ENCODE measurements around the gene TMEM30A. TPM values are rescaled to one million over a fixed set of nuclear protein-coding genes. Genes with fewer than 3 reads are reported as not detected.

Gene TMEM30A
- 74.4 and 77.2 TPM in 2 replicates for total RNA-seq
- long read RNA-seq, full-length matches to known transcripts, result 56 of 88 reads
- long read RNA-seq, partial matches to known transcripts, result 11 of 88 reads
- long read RNA-seq, other reads (novel, unspliced or antisense), result 21 of 88 reads

DNA sequence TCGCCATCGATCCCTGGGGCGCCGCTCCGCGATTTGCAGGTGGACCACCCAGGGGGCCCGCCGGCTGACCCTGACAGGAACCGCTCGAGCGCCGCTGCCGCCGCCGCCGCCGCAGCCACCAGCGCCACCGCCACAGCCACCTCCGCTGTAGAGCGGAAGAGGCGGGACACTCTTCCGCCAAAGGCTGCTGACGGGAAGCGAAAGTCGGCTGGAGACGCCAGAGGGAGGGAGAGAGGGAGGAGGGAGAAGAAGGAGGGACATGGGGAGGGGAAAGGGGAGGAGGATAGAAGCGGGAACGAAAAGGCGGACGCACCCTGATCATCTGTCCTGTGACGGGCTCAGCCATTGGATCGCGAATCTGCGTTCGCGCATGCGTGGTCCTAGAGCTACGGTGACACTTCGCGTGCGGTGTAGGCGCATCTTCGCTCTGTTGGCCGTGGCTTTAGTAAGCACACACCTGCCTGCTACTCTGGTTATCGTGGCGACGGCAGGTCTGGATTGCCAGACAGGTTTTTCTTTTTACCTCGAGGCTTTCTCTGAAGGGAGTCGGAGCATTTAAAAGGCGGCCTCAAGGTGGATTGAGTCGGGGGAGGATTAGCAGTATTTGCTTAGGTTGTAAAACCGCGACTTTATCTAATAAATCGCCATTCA is at the start of gene TMEM30A:
Gene TMEM30A, minus strand, starts transcription at position 161 of the 651 bp plus-strand sequence. Its CDS starts 154 bp downstream, at position 7.
- Mint-ChIP-seq H3K27me3 (no peaks in the 10 kb centered on the region), H3K4me3 (ENCODE audit: low read depth) (no peak within 1 kb of the TSS), H3K9me3 (ENCODE audit: low read depth) (no peaks in the 10 kb centered on the region), H3K36me3 (ENCODE audit: insufficient read depth) (no peaks in the 10 kb centered on the region), H3K27ac (no peak within 1 kb of the TSS), H3K4me1 (ENCODE audit: low read depth) (peaks cover 31% of the 10 kb centered on the region)
- TF ChIP-seq, protein P1, sequence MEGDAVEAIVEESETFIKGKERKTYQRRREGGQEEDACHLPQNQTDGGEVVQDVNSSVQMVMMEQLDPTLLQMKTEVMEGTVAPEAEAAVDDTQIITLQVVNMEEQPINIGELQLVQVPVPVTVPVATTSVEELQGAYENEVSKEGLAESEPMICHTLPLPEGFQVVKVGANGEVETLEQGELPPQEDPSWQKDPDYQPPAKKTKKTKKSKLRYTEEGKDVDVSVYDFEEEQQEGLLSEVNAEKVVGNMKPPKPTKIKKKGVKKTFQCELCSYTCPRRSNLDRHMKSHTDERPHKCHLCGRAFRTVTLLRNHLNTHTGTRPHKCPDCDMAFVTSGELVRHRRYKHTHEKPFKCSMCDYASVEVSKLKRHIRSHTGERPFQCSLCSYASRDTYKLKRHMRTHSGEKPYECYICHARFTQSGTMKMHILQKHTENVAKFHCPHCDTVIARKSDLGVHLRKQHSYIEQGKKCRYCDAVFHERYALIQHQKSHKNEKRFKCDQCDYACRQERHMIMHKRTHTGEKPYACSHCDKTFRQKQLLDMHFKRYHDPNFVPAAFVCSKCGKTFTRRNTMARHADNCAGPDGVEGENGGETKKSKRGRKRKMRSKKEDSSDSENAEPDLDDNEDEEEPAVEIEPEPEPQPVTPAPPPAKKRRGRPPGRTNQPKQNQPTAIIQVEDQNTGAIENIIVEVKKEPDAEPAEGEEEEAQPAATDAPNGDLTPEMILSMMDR (IDR thresholded peaks at IDR 0.05; ENCODE audit: unreplicated experiment), result no peak
- DNase-seq (ENCODE audit: low spot score, unreplicated experiment), result peak; percentile 88

DNA sequence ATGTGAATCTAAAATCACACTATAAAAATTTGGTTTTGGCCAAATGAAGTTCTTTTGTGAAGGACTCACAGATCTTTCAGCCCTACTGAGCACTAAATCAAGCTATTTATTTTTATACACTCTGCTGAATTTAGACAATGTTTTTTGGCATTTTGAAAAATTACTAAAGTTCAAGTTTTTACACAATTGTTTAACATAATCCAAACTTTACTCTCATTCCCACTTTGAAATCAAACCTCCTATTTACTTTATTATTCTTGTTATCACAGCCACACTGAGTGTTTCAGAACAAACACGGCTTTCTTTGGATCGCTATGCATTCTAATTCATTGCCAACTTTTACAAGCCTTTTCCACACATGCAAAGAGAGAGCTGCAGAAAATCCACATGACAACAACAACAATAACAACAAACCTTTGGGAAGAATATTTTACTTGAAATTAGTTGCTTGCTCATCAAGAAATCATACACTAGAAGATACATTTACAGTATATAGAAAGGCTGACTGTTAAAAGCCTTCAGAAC is 49.1 kb upstream of the TMEM30A start:
- Mint-ChIP-seq H3K27ac (no peak overlapping the region), H3K27me3 (no peaks in the 10 kb centered on the region), H3K4me3 (ENCODE audit: low read depth) (no peak overlapping the region), H3K36me3 (ENCODE audit: insufficient read depth) (no peaks in the 10 kb centered on the region), H3K4me1 (ENCODE audit: low read depth) (peaks cover 13% of the 10 kb centered on the region), H3K9me3 (ENCODE audit: low read depth) (no peaks in the 10 kb centered on the region)
- TF ChIP-seq, protein P1 (IDR thresholded peaks at IDR 0.05; ENCODE audit: unreplicated experiment), result no peak
- no peak for DNase-seq (ENCODE audit: low spot score, unreplicated experiment)

DNA sequence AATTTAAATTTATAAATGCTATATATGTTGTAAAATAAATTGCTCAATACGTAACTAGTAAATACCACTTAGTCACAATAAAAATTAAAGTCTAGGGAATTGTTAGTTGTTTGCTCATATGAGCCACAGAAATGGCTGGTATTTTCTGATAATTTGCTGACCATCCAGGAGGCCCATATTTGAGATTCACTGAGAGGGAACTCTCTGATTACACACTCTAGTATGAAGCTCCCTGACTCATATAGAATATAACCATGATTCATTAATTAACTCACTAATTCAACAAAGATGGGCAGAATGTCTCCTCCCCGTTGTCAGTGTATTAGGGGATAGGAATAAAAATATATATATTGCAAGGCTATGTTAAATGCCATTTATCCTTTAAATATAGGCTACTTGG is 46.6 kb upstream of the TMEM30A start:
- no peaks in the 10 kb centered on the region for H3K9me3 Mint-ChIP-seq (ENCODE audit: low read depth)

DNA sequence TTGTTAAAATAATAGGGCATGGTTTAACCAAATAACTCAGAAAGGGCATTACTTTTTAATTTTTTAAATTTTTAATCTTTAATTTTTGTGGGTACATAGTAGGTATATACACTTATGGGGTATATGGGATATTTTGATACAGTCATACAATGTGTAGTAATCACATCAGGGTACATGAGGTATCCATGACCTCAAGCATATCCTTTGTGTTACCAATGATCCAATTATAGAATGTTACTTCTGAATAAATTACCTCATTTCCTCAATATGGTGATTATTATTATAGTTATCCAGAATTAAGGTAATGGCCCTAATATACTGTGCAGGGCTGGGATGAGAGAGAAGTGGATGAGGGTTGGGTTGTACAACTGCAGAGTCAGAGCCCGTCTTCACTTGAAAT is 45.1 kb upstream of the TMEM30A start:
- H3K27ac Mint-ChIP-seq, result no peak overlapping the region
- TF ChIP-seq, protein P1 (IDR thresholded peaks at IDR 0.05; ENCODE audit: unreplicated experiment), result no peak
- H3K36me3 Mint-ChIP-seq (ENCODE audit: insufficient read depth), result no peaks in the 10 kb centered on the region
- peaks cover 9% of the 10 kb centered on the region for H3K4me1 Mint-ChIP-seq (ENCODE audit: low read depth)
- H3K9me3 Mint-ChIP-seq (ENCODE audit: low read depth), result no peaks in the 10 kb centered on the region
- H3K27me3 Mint-ChIP-seq, result no peaks in the 10 kb centered on the region
- no peak overlapping the region for H3K4me3 Mint-ChIP-seq (ENCODE audit: low read depth)
- no peak for DNase-seq (ENCODE audit: low spot score, unreplicated experiment)

More for the DNA sequence above, 46.6 kb upstream of the TMEM30A start:
- Mint-ChIP-seq H3K27me3 (no peaks in the 10 kb centered on the region), H3K27ac (no peak overlapping the region), H3K4me1 (ENCODE audit: low read depth) (peaks cover 13% of the 10 kb centered on the region), H3K36me3 (ENCODE audit: insufficient read depth) (no peaks in the 10 kb centered on the region), H3K4me3 (ENCODE audit: low read depth) (no peak overlapping the region)
- no peak for DNase-seq (ENCODE audit: low spot score, unreplicated experiment)
- TF ChIP-seq, protein P1 (IDR thresholded peaks at IDR 0.05; ENCODE audit: unreplicated experiment), result no peak

DNA sequence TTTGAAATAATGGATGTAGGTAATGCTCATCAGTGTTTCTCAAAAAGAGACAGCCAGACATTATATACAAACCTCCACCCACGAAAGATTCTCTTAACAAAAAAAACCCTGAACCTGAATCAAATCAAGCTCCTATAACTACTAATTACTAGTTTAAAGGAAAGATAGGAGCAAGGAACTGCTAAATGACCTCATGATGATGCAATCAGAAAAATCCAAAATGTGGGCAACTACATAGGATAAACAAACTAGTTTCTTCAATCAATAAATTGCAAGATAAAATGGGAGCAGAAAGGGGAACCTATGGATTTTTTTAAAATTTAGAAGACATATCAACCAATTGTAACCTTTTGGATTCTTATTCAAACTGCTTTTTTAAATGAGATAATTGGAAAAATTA is 43.2 kb upstream of the TMEM30A start:
- Mint-ChIP-seq H3K27ac (no peak overlapping the region), H3K27me3 (no peaks in the 10 kb centered on the region), H3K36me3 (ENCODE audit: insufficient read depth) (no peaks in the 10 kb centered on the region), H3K4me3 (ENCODE audit: low read depth) (no peak overlapping the region), H3K9me3 (ENCODE audit: low read depth) (peaks cover 5% of the 10 kb centered on the region), H3K4me1 (ENCODE audit: low read depth) (no peaks in the 10 kb centered on the region)
- no peak for DNase-seq (ENCODE audit: low spot score, unreplicated experiment)
- TF ChIP-seq, protein P1 (IDR thresholded peaks at IDR 0.05; ENCODE audit: unreplicated experiment), result no peak

Data from progenitor cell of endocrine pancreas (in vitro differentiated cells).